Body of pancreas (tissue), 4 donors: ENCODE measurements around the gene LBH. TPM values are rescaled to one million over a fixed set of nuclear protein-coding genes. Genes with fewer than 3 reads are reported as not detected.

Source experiments
- ATAC-seq: fragments of 150-250 bp; one replicate; pipeline ENCODE4 v1.9.1; 2016
- DNase-seq, 4 donors: peaks; one replicate each; pipeline ENCODE4 v3.0.0-alpha.2; 2019
- H3K27ac ChIP-seq, 4 donors: fragments of 200-600 bp; sonication (generic); 1 replicate in 3 of 4; 2 replicates in 1 of 4; pipeline versions ENCODE4 v1.5.1 to v1.6.1; 2016 to 2019; ENCODE audit warnings: mild to moderate bottlenecking in 1 of 4, mixed read lengths in 1 of 4, moderate library complexity in 1 of 4
- H3K27me3 ChIP-seq, 2 donors: fragments of 200-600 bp; sonication (generic); one replicate each; pipeline ENCODE4 v1.6.0; 2016; ENCODE audit warnings: mild to moderate bottlenecking in 1 of 2
- H3K36me3 ChIP-seq, 2 donors: fragments of 200-600 bp; sonication (generic); replicated peaks in 1 of 2; 2 replicates each; pipeline ENCODE4 v1.5.1; 2016; ENCODE audit warnings: low read depth in 2 of 2; ENCODE audit not compliant: insufficient read depth in 1 of 2
- H3K4me1 ChIP-seq: fragments of 200-600 bp; sonication (generic); one replicate; pipeline ENCODE4 v1.6.0; 2016
- H3K4me3 ChIP-seq, 2 donors: fragments of 200-600 bp; sonication (generic); 1 replicate in 1 of 2; 2 replicates in 1 of 2; pipeline ENCODE4 v1.5.1; 2016 to 2019
- H3K9me3 ChIP-seq, 3 donors: fragments of 200-600 bp; sonication (generic); 1 replicate in 2 of 3; 2 replicates in 1 of 3; pipeline ENCODE4 v1.5.1; 2016
- CTCF ChIP-seq, 7 experiments: fragments of 450-650 bp in 4 of 7; fragments of 200-600 bp in 3 of 7; sonication (generic) in 3 of 7; IDR thresholded peaks; one replicate each; pipeline ENCODE4 v1.5.1; 2016 to 2019; ENCODE audit warnings: antibody characterized with exemption in 7 of 7
- POLR2A ChIP-seq, 3 donors: fragments of 450-650 bp; IDR thresholded peaks; one replicate each; pipeline ENCODE4 v1.6.1; 2016; ENCODE audit warnings: antibody characterized with exemption in 3 of 3, mild to moderate bottlenecking in 2 of 3
- WGBS, 2 donors: methylation state at CpG; one replicate each; pipeline ENCODE4 v1.1.5; 2017; 5-methylcytosine and 5-hydroxymethylcytosine counted together
- intact Hi-C: fragments of 100-400 bp; cut with DNase I; formaldehyde crosslinking; loops from one replicate; pipeline ENCODE4 v1.15.1; 2023
- total RNA-seq, 2 donors: library from RNA; depleted of rRNA; stranded (reverse); fragments of >200 nt; gene quantifications; one replicate each; pipeline ENCODE4 v1.1.0, GENCODE V29; 2016

Gene LBH
- total RNA-seq, 2 donors from 2014 or later = 10.9 to 23.1 TPM

GRCh38 chr2:30218814-30219213, 12.5 kb upstream of the LBH start:
- 75 to 84% methylated on average over 4 of the region's 4 CpGs for WGBS, 2 donors
- Histone ChIP-seq H3K36me3 (no peaks in the 10 kb centered on the region), H3K4me1 (peaks cover 30% of the 10 kb centered on the region), H3K9me3 (no peaks in the 10 kb centered on the region), H3K4me3 (no peak overlapping the region), H3K27me3 (no peaks in the 10 kb centered on the region), H3K27ac (peak overlapping the region in 2 of 4 donors; percentile 81 to 89)
- ATAC-seq (no peak), DNase-seq (no peak)
- intact Hi-C loops = no loop called here
- TF ChIP-seq CTCF (IDR thresholded peaks at IDR 0.05) (no peak), POLR2A (IDR thresholded peaks at IDR 0.05) (no peak)

- ATAC-seq (no peak), DNase-seq (no peak)
- TF ChIP-seq CTCF (IDR thresholded peaks at IDR 0.05) = no peak
- TF ChIP-seq POLR2A (IDR thresholded peaks at IDR 0.05) = no peak
- intact Hi-C loops = no loop called here
- Histone ChIP-seq H3K27ac (no peak overlapping the region), H3K27me3 (no peaks in the 10 kb centered on the region), H3K36me3 (no peaks in the 10 kb centered on the region), H3K4me1 (peaks cover 30% of the 10 kb centered on the region), H3K4me3 (no peak overlapping the region), H3K9me3 (no peaks in the 10 kb centered on the region)
- 94 to 95% methylated on average over 11 to 13 of the region's 13 CpGs for WGBS, 2 donors
Measured at GRCh38 chr2:30219886-30220875, 11.2 kb upstream of the LBH start.

GRCh38 chr2:30221531-30221930, 9.8 kb upstream of the LBH start:
- H3K36me3 ChIP-seq = no peaks in the 10 kb centered on the region
- intact Hi-C loops = no loop called here
- H3K27ac ChIP-seq = no peak overlapping the region
- peaks cover 24% of the 10 kb centered on the region for H3K4me1 ChIP-seq
- WGBS, 2 donors = 95 to 96% methylated on average over 6 of the region's 6 CpGs
- no peak overlapping the region for H3K4me3 ChIP-seq
- ATAC-seq (no peak), DNase-seq (no peak)
- no peaks in the 10 kb centered on the region for H3K27me3 ChIP-seq
- H3K9me3 ChIP-seq = no peaks in the 10 kb centered on the region
- TF ChIP-seq CTCF (IDR thresholded peaks at IDR 0.05) = no peak
- TF ChIP-seq POLR2A (IDR thresholded peaks at IDR 0.05) = no peak

- Histone ChIP-seq H3K4me3 (no peak overlapping the region), H3K27ac (no peak overlapping the region), H3K27me3 (no peaks in the 10 kb centered on the region), H3K4me1 (peaks cover 19% of the 10 kb centered on the region), H3K9me3 (no peaks in the 10 kb centered on the region), H3K36me3 (no peaks in the 10 kb centered on the region)
- intact Hi-C loops = no loop called here
- no peak for TF ChIP-seq CTCF (IDR thresholded peaks at IDR 0.05)
- no peak for TF ChIP-seq POLR2A (IDR thresholded peaks at IDR 0.05)
- DNase-seq (no peak), ATAC-seq (no peak)
- WGBS, 2 donors = 86 to 95% methylated on average over 2 of the region's 2 CpGs
Measured at GRCh38 chr2:30222031-30222430, 9.3 kb upstream of the LBH start.
